ENCODE results near the gene MRPS23.

MRPS23 gene

DNA sequence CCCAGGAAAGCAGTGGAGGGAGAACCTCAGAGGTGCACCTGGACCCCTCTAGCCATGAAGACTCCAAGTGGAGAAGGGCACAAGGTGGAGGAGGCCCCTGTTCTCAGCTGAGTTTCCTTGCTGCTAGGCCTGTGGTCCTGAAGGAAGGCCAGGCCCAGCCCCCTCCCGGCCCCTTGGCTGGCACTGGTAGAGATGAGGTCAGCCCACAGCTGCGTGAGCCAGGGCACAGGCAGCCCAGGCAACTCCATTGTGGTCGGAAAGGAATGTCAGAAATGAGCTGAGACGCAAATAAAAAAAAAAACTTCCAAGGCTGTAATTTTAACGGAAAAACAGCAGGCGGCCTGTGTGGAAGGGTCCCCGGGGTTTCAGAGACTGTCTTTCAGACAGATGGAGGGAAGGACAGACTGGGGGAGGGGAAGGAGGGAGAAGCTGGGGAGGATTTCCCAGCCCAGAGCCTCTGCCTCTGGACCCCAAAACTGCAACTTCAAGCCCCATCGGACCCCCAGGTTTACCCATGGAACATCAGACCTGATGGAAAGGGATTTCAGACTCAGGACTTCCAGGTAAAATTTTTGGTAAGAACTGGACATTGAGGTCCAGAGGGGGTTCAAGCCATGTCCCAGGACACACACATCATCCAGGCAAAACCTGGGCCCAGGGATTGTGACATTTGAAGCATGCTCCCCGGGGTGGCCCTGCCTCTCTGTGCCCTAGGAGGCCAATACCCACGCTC, 25.6 kb upstream of the MRPS23 start:
- Histone ChIP-seq H3K36me3 (ENCODE audit: insufficient read depth, low read length) (no peaks in the 10 kb centered on the region), H3K9me3 (ENCODE audit: low read length) (no peaks in the 10 kb centered on the region), H3K4me3 (ENCODE audit: low read depth, low read length, poor library complexity, severe bottlenecking) (no peak overlapping the region), H3K9me2 (ENCODE audit: low read depth, low read length) (no peaks in the 10 kb centered on the region), H3K9ac (ENCODE audit: low read length) (no peak overlapping the region), H3K27me3 (ENCODE audit: insufficient read depth, low read length) (peaks cover 9% of the 10 kb centered on the region), H3K79me2 (ENCODE audit: insufficient read depth, low read length) (no peaks in the 10 kb centered on the region), H3K27ac (ENCODE audit: low read depth, low read length, poor library complexity, severe bottlenecking) (no peak overlapping the region), H3F3A (ENCODE audit: insufficient read depth, low read length) (no peaks in the 10 kb centered on the region), H2AFZ (ENCODE audit: low read length) (no peak overlapping the region), H4K20me1 (ENCODE audit: insufficient read depth, low read length) (no peaks in the 10 kb centered on the region), H3K4me2 (ENCODE audit: low read length) (no peak overlapping the region), H3K4me1 (ENCODE audit: insufficient read depth, low read length, severe bottlenecking) (no peaks in the 10 kb centered on the region)
- TF ChIP-seq, protein P1, sequence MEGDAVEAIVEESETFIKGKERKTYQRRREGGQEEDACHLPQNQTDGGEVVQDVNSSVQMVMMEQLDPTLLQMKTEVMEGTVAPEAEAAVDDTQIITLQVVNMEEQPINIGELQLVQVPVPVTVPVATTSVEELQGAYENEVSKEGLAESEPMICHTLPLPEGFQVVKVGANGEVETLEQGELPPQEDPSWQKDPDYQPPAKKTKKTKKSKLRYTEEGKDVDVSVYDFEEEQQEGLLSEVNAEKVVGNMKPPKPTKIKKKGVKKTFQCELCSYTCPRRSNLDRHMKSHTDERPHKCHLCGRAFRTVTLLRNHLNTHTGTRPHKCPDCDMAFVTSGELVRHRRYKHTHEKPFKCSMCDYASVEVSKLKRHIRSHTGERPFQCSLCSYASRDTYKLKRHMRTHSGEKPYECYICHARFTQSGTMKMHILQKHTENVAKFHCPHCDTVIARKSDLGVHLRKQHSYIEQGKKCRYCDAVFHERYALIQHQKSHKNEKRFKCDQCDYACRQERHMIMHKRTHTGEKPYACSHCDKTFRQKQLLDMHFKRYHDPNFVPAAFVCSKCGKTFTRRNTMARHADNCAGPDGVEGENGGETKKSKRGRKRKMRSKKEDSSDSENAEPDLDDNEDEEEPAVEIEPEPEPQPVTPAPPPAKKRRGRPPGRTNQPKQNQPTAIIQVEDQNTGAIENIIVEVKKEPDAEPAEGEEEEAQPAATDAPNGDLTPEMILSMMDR (IDR thresholded peaks at IDR 0.05; ENCODE audit: low read length): no peak
- no peak for TF ChIP-seq EZH2 (IDR thresholded peaks at IDR 0.05; ENCODE audit: borderline replicate concordance, low read length)

DNA sequence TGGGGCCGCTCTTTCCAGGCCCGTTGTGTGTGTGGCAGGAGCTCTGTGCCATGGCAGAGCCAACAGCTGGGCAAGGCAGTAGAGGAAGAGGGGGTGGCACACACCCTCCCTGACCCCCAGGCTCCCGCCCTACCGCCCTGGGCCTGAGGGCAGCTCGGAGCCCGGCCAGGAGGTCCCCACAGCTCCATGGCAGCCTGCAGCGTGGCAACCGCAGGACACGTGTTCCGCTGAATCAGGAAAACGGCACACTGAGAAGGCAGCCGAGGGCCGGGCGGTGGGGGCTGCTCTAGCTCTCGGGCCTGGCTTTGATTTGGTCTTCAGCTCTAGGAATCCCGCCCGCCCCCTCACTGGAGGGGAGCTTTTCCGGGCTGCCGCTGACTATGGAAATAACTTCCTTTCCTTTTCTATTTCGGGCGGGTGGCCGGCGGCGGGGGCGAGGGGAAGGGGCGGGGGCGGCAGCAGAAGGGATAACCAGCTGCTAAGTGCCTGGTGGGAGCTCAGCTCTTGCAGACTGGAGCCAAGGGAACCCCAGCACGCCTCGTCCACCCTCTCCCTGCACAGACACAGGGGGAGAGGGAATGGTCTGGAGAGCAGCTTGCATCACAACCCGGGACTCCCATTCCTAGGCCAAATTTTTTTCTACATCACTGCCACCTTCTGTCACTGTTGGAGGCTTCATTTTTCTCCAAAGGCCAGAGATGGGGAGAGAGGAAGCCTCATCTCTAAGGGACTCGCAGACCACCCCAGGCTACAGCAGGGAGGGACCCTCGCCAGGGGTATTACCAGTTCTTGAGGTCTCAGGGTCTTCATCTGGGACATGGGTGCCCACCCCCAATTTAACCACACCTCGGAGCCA, 24.8 kb upstream of the MRPS23 start:
- Histone ChIP-seq H3K9ac (ENCODE audit: low read length) (no peak overlapping the region), H3K4me2 (ENCODE audit: low read length) (no peak overlapping the region), H3K9me2 (ENCODE audit: low read depth, low read length) (no peaks in the 10 kb centered on the region), H4K20me1 (ENCODE audit: insufficient read depth, low read length) (no peaks in the 10 kb centered on the region), H3K79me2 (ENCODE audit: insufficient read depth, low read length) (no peaks in the 10 kb centered on the region), H3K9me3 (ENCODE audit: low read length) (no peaks in the 10 kb centered on the region), H3K4me3 (ENCODE audit: low read depth, low read length, poor library complexity, severe bottlenecking) (no peak overlapping the region), H3K27me3 (ENCODE audit: insufficient read depth, low read length) (peaks cover 17% of the 10 kb centered on the region), H3K27ac (ENCODE audit: low read depth, low read length, poor library complexity, severe bottlenecking) (no peak overlapping the region), H3K4me1 (ENCODE audit: insufficient read depth, low read length, severe bottlenecking) (no peaks in the 10 kb centered on the region), H3K36me3 (ENCODE audit: insufficient read depth, low read length) (no peaks in the 10 kb centered on the region), H3F3A (ENCODE audit: insufficient read depth, low read length) (no peaks in the 10 kb centered on the region), H2AFZ (ENCODE audit: low read length) (no peak overlapping the region)
- no peak for TF ChIP-seq EZH2 (IDR thresholded peaks at IDR 0.05; ENCODE audit: borderline replicate concordance, low read length)
- TF ChIP-seq, protein P1 (IDR thresholded peaks at IDR 0.05; ENCODE audit: low read length): no peak

DNA sequence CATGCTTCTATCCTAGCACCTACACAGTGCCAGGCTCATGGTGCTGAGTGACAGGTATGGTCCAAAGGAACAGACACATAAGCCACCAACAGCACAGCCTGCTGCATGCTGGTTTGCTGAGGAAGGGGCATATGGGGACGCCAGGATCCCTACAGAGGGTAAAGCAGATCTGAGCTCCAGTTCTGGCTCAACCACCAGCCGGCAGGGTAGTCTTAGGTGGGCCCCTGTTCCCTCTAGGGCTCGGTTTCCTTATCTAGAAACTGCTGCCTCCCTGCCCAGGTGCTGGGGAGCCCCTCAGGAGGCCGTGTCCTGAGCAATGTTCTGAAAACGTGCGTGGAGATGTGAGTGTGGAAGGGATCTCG, 24.2 kb upstream of the MRPS23 start:
- Histone ChIP-seq H3K27me3 (ENCODE audit: insufficient read depth, low read length) (peaks cover 19% of the 10 kb centered on the region), H3F3A (ENCODE audit: insufficient read depth, low read length) (no peaks in the 10 kb centered on the region), H3K36me3 (ENCODE audit: insufficient read depth, low read length) (no peaks in the 10 kb centered on the region), H2AFZ (ENCODE audit: low read length) (no peak overlapping the region), H3K4me3 (ENCODE audit: low read depth, low read length, poor library complexity, severe bottlenecking) (no peak overlapping the region), H3K9me3 (ENCODE audit: low read length) (no peaks in the 10 kb centered on the region), H3K9ac (ENCODE audit: low read length) (no peak overlapping the region), H3K4me2 (ENCODE audit: low read length) (no peak overlapping the region), H3K79me2 (ENCODE audit: insufficient read depth, low read length) (no peaks in the 10 kb centered on the region), H3K27ac (ENCODE audit: low read depth, low read length, poor library complexity, severe bottlenecking) (no peak overlapping the region), H4K20me1 (ENCODE audit: insufficient read depth, low read length) (no peaks in the 10 kb centered on the region), H3K4me1 (ENCODE audit: insufficient read depth, low read length, severe bottlenecking) (no peaks in the 10 kb centered on the region), H3K9me2 (ENCODE audit: low read depth, low read length) (no peaks in the 10 kb centered on the region)
- TF ChIP-seq EZH2 (IDR thresholded peaks at IDR 0.05; ENCODE audit: borderline replicate concordance, low read length): no peak
- TF ChIP-seq, protein P1 (IDR thresholded peaks at IDR 0.05; ENCODE audit: low read length): no peak
